ENCODE results near the gene SMIM35. TPM values are rescaled to one million over a fixed set of nuclear protein-coding genes. Genes with fewer than 3 reads are reported as not detected.

SMIM35 gene
- total RNA-seq, 1 experiment from 2014 or later = not detected

GRCh38 chr11:118136341-118136740 lies 49.6 kb upstream of the SMIM35 start (continued):
- TF ChIP-seq STAT6 (CRISPR knock-in tag; conservative IDR thresholded peaks at IDR 0.05; ENCODE audit: low read depth) = no peak
- TF ChIP-seq SMAD3 (CRISPR knock-in tag; IDR thresholded peaks at IDR 0.05; ENCODE audit: borderline replicate concordance) = no peak
- no peak for TF ChIP-seq ZSCAN18 (CRISPR knock-in tag; IDR thresholded peaks at IDR 0.05)
- no peak for TF ChIP-seq ELF4 (CRISPR knock-in tag; IDR thresholded peaks at IDR 0.05; ENCODE audit: low read depth)
- TF ChIP-seq ZNF512 (CRISPR knock-in tag; IDR thresholded peaks at IDR 0.05; ENCODE audit: borderline replicate concordance) = no peak
- no peak for TF ChIP-seq NFATC4 (CRISPR knock-in tag; IDR thresholded peaks at IDR 0.05)
- TF ChIP-seq ZNF532 (CRISPR knock-in tag; IDR thresholded peaks at IDR 0.05; ENCODE audit: borderline replicate concordance) = no peak

GRCh38 chr11:118135796-118136165 lies 49.0 kb upstream of the SMIM35 start:
- ATAC-seq = no peak
- CTCF ChIA-PET = no interaction called here
- TF ChIP-seq USF2 (CRISPR knock-in tag; IDR thresholded peaks at IDR 0.05) = no peak
- TF ChIP-seq ATF2 (CRISPR knock-in tag; IDR thresholded peaks at IDR 0.05; ENCODE audit: borderline replicate concordance, low read depth) = no peak
- TF ChIP-seq PRRX2 (CRISPR knock-in tag; IDR thresholded peaks at IDR 0.05) = no peak
- TF ChIP-seq GABPB1 (CRISPR knock-in tag; IDR thresholded peaks at IDR 0.05) = no peak
- no peak for TF ChIP-seq ATF1 (CRISPR knock-in tag; IDR thresholded peaks at IDR 0.05)
- TF ChIP-seq PREB (CRISPR knock-in tag; IDR thresholded peaks at IDR 0.05; ENCODE audit: borderline replicate concordance) = no peak
- TF ChIP-seq STAT6 (CRISPR knock-in tag; conservative IDR thresholded peaks at IDR 0.05; ENCODE audit: low read depth) = no peak
- TF ChIP-seq NFATC4 (CRISPR knock-in tag; IDR thresholded peaks at IDR 0.05) = no peak
- TF ChIP-seq FOXK1 (CRISPR knock-in tag; IDR thresholded peaks at IDR 0.05) = no peak

More at GRCh38 chr11:118135796-118136165, 49.0 kb upstream of the SMIM35 start:
- no peaks in the 10 kb centered on the region for H3K36me3 Mint-ChIP-seq
- POLR2A ChIA-PET = no interaction called here
- no peak for DNase-seq (ENCODE audit: low spot score)
- H3K27ac Mint-ChIP-seq = no peak overlapping the region
- no peak overlapping the region for H3K4me3 Mint-ChIP-seq
- H3K9me3 Mint-ChIP-seq = no peaks in the 10 kb centered on the region
- H3K4me1 Mint-ChIP-seq = peaks cover 6% of the 10 kb centered on the region
- no peaks in the 10 kb centered on the region; the same call in 1 of the 2 replicates for H3K27me3 Mint-ChIP-seq (ENCODE audit: low read depth)
